Measurements from ENCODE around the gene GNLY.
"Not testable (repeated sequence)": the region's sequence is repeated elsewhere in the genome, so short reads cannot be mapped to it uniquely, and the experiment has no call there.

The GNLY gene

DNA sequence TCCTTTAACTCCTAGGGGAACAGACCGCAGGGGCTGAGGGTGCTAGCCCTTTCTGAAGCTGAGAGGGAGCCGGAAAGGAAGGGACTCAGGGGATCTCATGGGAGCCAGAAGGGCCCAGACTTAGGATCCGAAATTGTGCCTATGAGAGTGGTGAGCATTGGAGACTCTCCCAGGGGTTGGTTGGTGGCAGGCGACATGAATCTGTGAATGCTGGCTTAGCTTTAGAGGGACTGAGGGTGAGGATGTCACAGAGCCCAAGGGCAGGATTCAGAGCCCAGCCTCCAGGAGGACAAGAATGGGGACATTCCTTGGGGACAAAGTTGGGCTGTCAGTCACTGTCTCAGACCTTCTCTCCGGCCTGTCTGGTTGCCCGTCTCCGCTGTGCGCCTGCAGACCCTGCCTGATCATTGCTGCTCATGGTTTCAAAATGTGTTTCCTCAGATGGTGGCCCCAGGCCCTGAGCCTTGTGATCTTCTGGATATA is 17.5 kb downstream of the GNLY start:
- no peak for DNase-seq

GRCh38 chr2:85712336-85712735 is 18.2 kb downstream of the GNLY start:
- DNase-seq, result no peak

DNA sequence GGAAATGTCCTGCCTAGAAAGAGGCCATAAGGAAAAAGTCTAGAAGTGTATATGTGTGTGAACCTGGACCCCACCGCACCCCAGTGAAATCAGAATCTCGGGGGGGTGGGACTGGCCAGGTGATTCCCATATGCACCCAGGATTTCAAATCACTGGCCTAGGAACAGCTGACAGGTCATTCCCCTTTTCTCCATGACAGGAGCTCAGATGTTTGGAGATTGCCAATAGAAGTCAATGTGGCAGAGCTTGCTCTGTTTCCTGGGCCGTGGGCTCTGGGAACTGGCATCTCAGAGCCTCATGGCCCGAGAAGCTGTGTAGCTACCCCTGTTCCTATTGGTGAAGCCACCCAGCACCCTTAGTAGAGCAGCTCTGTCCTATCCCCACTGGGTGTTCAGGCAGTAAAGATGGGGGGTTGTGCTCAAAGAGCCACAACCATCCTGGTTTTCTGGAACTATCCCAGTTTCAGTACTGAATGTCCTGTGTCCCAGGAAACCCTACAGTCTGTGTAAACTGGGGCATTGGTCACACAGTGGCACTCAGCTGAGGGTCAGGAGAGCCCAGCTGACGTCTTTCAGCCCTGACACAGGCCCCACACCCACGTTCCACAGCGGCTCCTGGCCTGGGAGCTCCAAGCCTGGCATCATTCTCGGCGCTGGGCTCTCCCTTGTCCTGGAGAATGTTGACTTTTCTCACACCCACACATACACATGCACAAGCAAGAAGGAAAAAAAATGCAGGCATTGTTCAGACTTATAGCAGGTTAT is 18.9 kb downstream of the GNLY start:
- no peak for DNase-seq

DNA sequence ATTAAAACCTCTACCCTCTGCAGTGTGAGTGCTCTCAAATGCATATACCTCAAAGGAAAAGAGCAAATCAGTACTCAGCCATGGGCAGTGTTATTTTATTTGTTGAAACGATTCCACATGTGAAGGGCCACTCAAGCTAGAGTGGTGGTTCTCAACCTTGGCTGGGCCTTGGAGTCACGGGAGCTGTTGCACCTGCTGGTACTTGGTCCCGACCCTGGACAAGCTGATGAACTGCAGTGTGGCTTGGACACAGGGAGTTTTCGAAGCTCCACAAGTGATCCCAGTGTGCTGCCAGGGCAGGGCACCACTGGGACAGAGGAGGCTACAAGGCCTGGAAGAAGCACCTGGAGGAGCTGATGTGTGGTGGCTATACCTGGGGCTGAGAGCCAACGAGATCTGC is 19.7 kb downstream of the GNLY start:
- DNase-seq, result no peak

- not testable (repeated sequence) for DNase-seq
Observed at GRCh38 chr2:85714421-85714820, 20.3 kb downstream of the GNLY start.

- DNase-seq, result no peak
Observed at GRCh38 chr2:85714841-85715240, 20.7 kb downstream of the GNLY start.

GRCh38 chr2:85716346-85716914 is 22.3 kb downstream of the GNLY start:
- DNase-seq, result no peak

DNA sequence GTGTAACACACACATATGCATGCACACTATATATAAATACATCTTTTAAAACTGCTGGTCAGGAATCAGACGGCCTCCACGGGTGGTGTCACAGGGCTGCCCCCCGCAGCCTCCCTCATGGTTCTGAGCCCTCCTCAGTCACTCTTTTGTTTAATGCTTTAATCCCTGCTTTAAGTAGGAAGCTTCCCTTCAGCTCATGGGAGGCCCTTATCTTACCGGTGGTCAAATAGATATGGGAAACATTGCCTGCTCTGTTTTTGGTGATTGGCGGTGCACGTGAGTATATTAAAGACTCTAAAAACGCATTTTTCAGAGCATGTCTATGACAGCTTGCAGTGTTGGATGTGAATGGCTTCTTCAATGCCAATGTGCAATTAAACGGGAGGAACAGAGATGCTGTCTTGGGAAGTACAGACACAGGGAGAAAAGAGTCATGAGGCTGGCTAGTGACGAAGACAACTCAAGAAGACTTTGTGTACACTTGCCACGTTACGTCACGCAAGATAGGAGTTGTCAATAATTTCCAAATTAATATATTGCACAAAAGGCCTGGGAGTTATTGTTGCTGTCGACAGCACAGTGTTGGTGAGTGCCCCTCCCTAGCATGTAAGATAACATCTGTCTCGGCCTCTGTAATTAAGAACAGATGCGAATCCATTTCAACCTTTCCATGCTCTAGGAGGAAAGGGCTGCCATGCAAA is 23.3 kb downstream of the GNLY start:
- DNase-seq, result no peak

- DNase-seq, result no peak
Observed at GRCh38 chr2:85718009-85718391, 23.8 kb downstream of the GNLY start.

DNA sequence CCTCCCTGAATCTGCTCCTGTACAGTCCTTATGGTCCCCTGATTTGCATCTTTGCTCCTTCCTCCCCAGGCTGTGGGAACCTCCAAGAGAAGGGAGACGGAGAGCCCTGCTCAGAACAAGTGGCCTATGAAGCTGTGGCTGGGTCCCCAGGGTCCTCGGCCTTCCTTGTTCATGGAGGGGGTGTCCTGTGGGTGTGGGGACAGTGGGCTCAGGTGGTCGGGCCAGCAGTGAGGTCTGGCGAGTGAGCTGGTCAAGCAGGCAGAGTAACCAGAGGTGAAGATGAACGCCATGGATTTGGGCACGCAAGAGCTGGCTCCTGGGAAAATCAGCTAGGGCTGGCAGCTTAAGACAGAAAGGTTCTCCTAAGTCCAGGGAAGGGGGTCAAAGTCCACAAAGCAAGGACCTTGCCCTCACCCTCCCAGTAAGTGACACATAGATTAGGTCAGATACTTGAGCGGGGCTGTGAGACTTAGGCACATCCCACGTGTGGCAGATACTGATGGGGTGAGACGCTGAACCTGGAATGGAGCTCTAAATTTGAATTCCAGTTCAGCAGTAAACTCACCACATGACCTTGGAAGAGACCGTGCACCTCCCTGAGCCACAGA is 24.8 kb downstream of the GNLY start:
- DNase-seq, result no peak

- no peak for DNase-seq
Observed at GRCh38 chr2:85719609-85720240, 25.6 kb downstream of the GNLY start.

GRCh38 chr2:85720533-85720932 is 26.4 kb downstream of the GNLY start:
- DNase-seq, result no peak

DNA sequence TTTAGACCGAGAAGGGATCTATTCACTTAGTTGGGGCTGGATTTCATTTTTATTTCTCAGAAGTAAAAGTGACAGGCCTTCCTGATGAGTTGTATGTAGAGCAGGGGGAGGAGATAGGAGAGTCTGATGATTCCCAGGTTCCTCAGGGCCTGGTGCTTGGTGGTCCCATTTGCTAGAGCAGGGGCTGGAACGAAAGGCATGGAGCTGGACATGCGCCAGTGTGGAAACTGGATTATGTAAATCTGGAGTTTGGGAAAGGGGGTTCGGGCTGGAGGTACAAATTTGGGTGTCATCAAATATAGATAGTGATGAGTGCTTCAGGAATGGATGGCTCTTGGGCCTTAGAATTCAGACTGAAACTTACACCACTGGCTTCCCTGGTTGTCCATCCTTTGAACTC is 27.5 kb downstream of the GNLY start:
- no peak for DNase-seq

- no peak for DNase-seq
Observed at GRCh38 chr2:85722519-85722918, 28.4 kb downstream of the GNLY start.

- no peak for DNase-seq
Observed at GRCh38 chr2:85723707-85724360, 29.7 kb downstream of the GNLY start.

DNA sequence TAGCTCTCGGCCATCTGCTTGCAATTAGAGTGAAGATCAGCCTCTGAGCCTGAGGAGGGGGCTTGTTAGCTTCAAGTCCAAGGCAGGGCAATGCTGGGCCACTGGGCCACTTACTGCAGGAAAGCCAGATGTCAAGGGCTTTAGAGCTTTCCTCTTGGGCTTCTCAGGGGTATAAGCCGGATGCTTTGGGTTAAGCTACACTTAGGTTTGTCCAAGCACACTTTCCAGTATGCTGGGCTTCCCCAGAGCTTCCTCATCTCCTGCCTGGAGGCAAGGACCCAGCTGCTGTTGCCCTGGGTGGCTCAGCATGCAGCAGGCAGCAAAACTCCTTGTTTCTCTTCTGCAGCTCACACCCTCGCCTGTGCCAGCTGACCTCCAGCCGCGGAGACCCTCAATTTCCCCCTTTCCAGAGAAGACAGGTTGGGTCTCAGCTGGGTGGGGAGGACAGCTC is 30.6 kb downstream of the GNLY start:
- no peak for DNase-seq

DNA sequence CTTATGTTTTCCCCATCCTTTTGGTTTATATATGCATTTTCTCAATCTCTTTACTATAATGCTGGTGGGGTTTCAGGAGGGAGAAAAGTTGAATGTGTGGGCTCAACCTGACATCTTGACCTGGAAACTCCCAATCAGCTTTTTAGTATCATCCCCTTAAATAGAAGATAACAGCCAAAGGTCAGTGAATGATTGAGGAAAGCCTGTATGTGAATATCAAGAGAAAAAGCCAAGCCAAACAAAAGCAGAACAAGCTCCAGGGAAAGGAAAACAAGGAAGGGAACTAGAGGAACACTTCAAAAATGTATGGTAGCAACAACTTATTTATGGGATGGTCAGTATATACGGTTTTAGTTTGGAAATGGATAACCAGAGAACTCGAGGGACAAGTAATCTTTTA is 31.3 kb downstream of the GNLY start:
- no peak for DNase-seq

DNA sequence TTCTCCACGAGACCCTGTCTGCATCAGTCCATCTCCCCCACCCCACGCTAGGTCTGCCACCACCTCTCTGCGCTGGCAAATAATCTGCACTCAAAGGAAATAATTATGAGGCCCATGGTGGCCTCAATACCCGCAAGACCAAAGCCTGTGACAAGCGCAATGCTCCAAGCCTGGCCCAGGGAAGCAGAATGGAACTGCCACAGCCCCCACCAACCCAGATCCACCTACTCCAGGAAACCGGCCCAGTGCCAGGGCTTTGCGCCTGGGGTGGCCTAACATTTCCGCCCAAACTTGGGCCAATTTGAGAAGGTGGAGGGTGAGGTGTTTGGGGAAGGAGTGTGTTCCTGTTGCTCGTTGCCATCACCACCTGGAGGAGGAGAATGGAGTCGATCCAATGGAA is 33.6 kb downstream of the GNLY start:
- no peak for DNase-seq

DNA sequence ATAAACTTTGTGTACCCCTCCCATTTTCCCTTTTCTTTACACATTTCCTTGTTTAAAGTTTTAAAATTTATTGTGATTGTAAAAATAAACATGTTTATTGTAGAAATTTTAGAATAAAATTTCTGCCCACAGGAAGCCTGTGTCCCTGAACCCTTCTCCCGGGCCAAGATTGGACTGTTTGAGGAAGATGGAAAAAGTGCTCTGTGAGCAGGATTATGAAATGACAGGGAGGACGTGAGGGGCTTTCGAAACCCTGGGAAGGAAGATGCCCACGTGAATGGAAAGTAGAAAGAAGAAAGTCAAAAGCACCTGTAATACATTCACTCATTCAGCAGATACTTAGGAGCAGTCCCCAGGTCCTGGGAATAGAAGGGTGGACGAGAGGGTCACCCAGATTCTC is 34.2 kb downstream of the GNLY start:
- DNase-seq, result no peak

DNA sequence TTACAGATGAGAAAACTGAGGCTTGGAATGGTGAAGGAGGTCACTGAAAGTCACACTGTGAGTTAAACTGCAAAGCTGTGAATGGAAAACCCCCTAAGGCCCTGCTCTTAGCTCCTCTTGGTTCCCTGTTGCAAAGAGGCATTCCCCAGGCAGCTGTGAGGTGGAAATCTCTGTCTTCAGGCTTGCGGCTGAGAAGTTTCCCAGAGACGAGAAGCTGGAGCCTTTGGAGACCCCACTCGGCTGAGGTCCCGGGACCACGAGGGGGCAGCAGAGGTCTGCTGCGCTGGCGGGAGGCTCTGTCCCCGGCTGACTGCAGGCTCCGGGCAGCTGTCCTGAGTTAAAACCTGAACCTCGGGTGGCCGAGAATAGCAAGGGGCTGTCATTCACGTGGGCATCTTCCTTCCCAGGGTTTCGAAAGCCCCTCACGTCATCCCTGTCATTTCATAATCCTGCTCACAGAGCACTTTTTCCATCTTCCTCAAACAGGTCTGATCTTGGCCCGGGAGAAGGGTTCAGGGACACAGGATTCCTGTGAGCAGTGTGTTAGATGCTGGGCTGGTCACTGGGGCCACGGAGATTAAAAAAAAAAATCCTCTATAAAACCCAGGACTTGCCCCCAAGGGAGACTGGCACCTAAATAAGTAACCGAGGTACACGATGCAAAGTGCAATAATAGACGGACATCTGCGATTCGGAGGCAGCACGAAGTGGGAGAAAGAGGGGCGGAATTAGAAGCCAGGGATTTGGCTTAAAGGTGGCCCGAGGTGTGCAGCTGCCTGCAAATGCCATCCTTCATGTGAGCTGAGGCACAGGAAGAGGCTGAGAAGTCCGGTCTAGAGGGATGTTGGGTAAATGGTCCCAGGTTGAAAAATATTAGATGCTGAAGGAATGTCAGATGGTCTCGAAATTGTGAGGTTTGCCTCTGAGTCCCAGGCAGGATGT is 35.0 kb downstream of the GNLY start:
- peak; percentile 49 for DNase-seq

DNA sequence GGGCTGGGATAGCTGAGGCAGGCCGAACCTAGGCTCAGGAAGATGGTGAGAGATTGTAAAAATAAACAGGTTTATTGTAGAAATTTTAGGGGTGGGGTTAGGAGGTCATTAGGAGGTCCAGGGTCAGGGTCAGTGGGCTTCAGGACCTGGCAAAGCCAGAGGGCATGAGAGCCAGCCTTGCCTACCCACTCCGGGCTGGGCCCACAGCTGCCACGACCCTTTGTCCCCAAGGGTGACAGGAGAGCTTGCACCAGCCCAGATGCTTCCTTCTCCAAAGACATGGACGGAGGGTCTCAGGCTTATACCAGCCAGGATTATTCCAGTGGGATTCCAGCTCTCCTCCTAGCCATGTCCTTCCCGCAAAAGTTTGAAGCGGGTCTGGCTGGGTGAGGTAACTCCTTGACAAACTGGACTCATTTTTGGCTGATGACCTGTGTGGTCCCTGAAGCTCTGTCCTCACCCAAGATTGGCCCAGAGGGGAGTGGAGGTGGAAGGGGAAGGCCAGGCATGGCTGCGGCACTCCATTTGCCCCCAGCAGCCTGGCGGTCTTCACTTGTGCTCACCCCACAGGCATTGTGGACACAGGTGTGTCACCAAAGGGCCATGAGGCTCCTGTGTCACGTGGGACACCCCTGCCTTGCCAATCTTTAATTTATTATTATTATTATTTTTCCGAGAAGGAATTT is 35.8 kb downstream of the GNLY start:
- no peak for DNase-seq

Measured in activated effector memory CD4-positive, alpha-beta T cell treated with Interleukin-2 at 50 U/mL for 16 hours (primary cell).